NCI-H1436 (cell line): ENCODE data around the gene PPP1R8.

Experiments used
- DNase-seq: peaks from one replicate; lab custom pipeline; 2025; lab: John Stamatoyannopoulos, UW

PPP1R8 gene

GRCh38 chr1:27894521-27894920 lies 63.9 kb downstream of the PPP1R8 start:
- no peak for DNase-seq
